ENCODE measurements around the gene KNDC1. TPM values are rescaled to one million over a fixed set of nuclear protein-coding genes. Genes with fewer than 3 reads are reported as not detected.
A peak's percentile ranks its signal among the peaks of the same experiment; 100 is the strongest.

The KNDC1 gene
- total and polyA plus RNA-seq, 2 of the 13 experiments (the other 11 are each of a cell fraction or from before 2014, with no cell fraction given): 0.69 TPM; not detected in 1

DNA sequence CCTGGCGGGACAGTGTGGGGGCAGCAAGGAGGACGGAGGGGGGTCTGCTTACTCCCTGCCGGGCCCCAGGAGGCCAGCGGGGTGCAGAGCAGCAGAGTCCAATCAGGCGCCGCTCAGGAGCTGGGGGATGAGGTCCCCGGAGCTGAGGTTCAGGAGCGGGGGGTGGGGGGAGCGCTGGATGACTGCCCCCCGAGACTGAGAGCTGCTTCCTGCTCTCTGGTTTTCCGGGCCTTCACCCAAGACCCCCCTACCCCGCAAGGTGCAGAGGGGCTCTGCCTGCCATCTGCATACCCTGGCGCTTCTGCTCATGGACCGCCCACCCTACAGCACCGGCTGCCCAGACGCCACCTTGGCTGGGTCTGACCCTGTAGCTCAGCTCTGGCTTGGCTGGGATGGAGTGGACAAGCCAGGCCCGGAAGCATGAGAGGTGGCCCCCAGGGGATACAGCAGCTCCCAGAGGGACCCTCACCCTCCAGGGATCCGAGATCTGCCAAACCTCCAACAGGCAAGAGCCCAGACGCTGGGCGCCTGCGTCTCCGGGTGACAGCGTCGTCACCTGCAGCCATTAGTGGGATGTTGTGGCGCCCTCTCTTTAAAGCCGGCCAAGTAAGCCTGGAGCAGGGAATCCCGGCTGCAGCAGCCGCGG, 930 bp downstream of the KNDC1 start:
- intact Hi-C loops (cut with micrococcal nuclease; ENCODE audit: unreplicated experiment) (no loop called here), in situ Hi-C loops (cut with HindIII; ENCODE audit: extremely low pct_ligation_motif_present, low pct_unique_long_range_greater_than_20kb) (no loop called here)
- CTCF ChIA-PET (ENCODE audit: low intra/inter-chr PET ratio, low total read pairs): no interaction called here
- H3K9me3 ChIP-seq (ENCODE audit: low read length): no peaks in the 10 kb centered on the region
- peak overlapping the region in 2 of 3 experiments; percentile 36 to 64; a peak in 4 of 6 replicates for H3K4me3 ChIP-seq (replicated peaks in 1 of 3; ENCODE audit: insufficient read depth in 1 of 3, low read depth in 2 of 3, low read length in 3 of 3)
- POLR2A ChIA-PET: interaction anchor here (0.6 kb wide), 1 partner anchor 328 kb away, joined by 4 read pairs; no protein-coding TSS in a partner anchor
- H3K36me3 ChIP-seq (replicated peaks in 1 of 2; ENCODE audit: control insufficient read depth in 1 of 2, insufficient read depth in 2 of 2, low read length in 2 of 2): no peaks in the 10 kb centered on the region
- no peak overlapping the region for H3K9ac ChIP-seq (ENCODE audit: insufficient read depth, low read depth, low read length)
- peak overlapping the region; percentile 47 for H3K4me2 ChIP-seq (ENCODE audit: low read depth, low read length)
- no peaks in the 10 kb centered on the region for H3K79me2 ChIP-seq (ENCODE audit: insufficient read depth, low read length)
- 80% methylated on average over 1 of the region's 29 CpGs for WGBS (ENCODE audit: low lambda C conversion rate)
- BruUV-seq (replicated peaks): no TSS peak
- H3K27me3 ChIP-seq (ENCODE audit: control insufficient read depth in 1 of 2, insufficient read depth in 2 of 2, low read length in 2 of 2): peaks cover 7 to 40% of the 10 kb centered on the region in 2 experiments
- no peaks in the 10 kb centered on the region for H4K20me1 ChIP-seq (ENCODE audit: insufficient read depth, low read length)
- H2AFZ ChIP-seq (ENCODE audit: low read length): no peak overlapping the region
- TF ChIP-seq UBTF (CRISPR knock-in tag; IDR thresholded peaks at IDR 0.05) (peak; percentile 30; the same call in 1 of the 2 replicates), KDM1A (CRISPR knock-in tag; IDR thresholded peaks at IDR 0.05) (no peak), ZNF800 (CRISPR knock-in tag; IDR thresholded peaks at IDR 0.05) (peak; percentile 63; the same call in 1 of the 2 replicates)
- no peak overlapping the region for H3K27ac ChIP-seq (ENCODE audit: extremely low read length, insufficient read depth, low read length)
- H3K4me1 ChIP-seq (ENCODE audit: insufficient read depth, low read length): peaks cover 17% of the 10 kb centered on the region
- DNase-seq (ENCODE audit: low spot score) (no peak), ATAC-seq (peak; percentile 17), FAIRE-seq (no peak)

All from HepG2 (cell line).